NCI-H1436 (cell line): Measurements from ENCODE around the gene AUH.
"Not testable (repeated sequence)": the region's sequence is repeated elsewhere in the genome, so short reads cannot be mapped to it uniquely, and the experiment has no call there.

ENCODE experiments used
- DNase-seq: peaks from one replicate; lab custom pipeline; 2025; lab: John Stamatoyannopoulos, UW

AUH gene

DNA sequence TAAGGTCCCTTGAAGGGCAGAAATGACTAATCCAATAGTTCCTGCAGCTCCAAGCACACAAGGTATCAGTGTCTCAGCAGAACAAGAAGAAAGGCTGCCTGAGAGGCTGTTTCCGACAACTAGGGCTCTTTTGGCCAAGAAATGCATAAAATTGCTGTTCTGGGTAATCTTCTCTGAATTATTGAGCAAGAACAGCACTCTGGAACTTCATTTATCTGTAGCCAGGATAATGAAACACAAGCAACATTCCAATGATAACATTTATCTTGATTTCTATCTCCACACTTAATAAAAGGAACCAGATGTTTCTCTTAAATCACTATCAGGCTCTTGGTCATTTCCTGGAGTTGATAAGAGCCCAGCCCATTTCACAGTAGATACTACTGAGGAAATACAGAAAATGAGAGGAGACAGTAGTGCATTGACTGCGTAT lies 17.0 kb upstream of the AUH start:
- DNase-seq = no peak

DNA sequence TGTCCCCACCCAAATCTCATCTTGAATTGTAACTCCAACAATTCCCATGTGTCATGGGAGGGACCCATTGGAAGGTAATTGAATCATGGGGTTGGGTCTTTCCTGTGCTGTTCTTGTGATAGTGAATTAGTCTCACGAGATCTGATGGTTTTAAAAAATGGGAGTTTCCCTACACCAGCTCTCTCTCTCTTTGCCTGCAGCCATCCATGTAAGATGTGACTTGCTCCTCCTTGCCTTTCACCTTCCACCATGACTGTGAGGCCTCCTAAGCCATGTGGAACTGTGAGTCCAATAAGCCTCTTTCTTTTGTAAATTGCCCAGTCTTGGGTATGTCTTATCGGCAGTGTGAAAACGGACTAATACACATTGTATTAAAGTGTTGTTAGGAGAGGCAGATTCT lies 16.3 kb upstream of the AUH start:
- DNase-seq = not testable (repeated sequence)

DNA sequence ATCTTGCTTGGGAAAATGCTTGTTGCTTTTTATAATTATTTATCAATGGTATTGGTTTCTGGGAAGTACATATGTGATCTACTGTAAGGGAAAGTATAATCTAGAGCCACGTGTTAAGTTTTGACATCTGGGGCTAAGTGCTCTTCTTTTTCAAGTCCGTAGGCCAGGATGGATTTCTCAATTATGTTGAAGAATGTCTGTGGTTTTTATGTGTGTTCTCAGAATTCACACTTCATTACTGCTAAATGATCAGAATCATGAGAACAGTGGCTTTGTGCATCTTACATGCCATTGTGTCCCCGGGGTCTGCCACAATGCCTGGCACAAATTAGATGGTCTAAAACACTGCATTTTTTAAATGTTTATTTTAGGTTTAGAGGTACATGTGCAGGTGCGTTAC lies 14.5 kb upstream of the AUH start:
- DNase-seq = no peak

DNA sequence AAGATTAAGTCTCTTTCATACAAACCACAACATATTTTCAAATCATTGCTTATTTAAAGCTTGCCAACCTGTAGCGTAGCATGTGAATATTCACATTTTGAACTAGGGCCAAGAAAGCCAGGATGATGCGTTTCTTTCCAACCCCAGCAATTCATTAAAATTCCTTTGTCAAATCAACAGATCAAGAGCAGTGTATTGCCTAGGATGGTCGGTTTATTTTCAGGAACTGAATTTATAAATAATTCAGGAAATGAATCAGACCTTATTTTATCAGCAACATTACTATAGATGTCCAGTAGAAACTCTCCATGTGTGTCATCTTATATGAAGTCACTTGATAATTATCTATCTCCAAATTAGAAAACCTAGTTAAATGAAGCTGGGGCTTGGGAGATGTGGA lies 13.2 kb upstream of the AUH start:
- DNase-seq = no peak

DNA sequence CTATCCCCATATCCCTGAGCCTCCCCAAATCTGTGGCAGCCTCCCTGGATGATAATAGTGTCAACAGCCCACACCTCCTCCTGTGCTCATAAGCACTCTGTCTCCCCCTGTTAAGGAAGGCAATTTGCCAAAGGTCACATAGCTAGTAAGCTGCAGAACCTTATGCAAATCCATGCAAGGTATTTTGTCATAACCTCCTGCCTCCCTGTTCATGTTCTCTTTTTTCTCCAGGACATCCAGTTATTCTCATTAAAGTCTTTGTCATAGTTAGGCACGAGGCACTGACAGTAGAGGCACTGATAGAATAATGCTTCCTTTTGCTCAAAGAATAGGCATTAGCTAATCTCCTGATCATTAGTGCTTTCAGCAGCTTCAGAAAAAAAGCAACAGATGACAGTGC lies 10.2 kb upstream of the AUH start:
- no peak for DNase-seq

DNA sequence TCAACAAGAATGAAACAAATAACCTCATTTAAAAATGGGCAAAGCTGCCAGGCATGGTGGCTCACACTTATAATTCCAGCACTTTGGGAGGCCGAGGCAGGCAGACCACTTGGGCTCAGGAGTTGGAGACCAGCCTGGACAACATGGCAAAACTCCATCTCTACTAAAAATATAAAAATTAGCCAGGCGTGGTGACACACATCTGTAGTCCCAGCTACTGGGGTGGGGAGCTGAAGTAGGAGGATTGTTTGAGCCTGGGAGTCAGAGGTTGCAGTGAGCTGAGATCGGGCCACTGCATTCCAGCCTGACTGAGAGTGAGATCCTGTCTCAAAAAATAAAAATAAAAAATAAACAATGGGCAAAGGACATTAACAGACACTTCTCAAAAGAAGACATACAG lies 8.3 kb upstream of the AUH start:
- not testable (repeated sequence) for DNase-seq

DNA sequence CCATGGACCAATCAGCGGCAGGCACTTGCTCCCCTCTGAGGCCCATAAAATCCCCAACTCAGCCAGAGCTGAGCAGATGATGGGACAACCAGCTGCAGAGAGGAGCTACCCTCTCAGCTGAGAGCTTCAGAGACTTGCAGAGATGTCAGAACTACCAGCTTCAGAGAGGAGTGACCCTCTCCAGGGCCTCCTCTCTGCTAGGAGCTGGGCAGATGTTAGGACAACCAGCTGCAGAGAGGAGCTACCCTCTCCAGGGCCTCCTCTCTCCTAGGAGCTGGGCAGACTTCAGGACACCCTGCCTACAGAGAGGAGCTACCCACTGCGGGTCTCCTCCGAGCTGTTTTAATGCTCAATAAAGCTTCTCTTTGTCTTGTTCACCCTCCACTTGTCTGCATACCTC lies 3.0 kb upstream of the AUH start:
- no peak for DNase-seq

DNA sequence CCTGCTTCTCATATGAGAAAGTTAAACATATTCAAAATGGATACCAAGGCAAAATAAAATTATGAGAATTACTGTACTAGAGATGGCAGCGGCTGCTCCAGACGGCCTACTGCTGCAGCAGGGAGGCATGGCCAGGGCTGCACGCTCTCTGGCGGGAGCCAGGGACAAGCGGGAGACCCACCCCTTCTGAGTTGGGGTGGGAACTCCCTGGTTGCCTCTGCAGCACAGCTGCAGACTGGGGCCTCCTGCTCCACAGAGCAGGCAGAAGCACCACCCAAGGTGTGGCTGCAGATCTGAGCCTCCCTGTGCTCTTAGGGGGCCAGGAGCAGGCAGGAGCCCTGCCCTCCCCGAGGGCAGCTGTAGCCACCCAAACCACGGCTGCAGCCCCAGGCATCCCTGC lies 2.3 kb upstream of the AUH start:
- no peak for DNase-seq

DNA sequence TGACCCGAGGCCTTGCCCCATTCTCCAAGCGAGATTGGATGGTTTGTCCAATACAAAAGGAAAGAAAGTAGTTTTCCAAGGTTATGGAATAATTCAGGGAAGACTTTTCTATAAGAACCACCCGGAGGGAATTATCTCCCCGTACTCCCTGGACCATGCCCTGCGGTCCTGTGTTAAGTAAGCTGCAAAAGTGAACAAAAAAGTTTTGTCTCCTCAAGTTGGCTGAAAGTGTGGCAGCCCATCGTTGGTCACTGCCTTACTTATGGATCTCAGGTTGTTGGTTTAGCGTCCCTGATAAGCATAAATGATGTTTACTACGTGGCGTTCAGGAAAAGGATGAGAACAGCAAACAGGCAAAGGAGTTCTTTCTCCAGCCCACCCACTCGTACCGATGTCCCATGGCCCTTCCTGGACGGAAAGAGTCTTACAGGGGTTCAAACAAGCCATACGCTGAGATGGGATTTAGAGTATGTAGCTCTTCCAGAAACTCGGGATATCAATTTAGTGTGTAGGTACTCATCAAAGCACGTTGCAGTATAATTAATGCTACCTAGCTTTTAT lies 413 bp upstream of the AUH start:
- DNase-seq = no peak

DNA sequence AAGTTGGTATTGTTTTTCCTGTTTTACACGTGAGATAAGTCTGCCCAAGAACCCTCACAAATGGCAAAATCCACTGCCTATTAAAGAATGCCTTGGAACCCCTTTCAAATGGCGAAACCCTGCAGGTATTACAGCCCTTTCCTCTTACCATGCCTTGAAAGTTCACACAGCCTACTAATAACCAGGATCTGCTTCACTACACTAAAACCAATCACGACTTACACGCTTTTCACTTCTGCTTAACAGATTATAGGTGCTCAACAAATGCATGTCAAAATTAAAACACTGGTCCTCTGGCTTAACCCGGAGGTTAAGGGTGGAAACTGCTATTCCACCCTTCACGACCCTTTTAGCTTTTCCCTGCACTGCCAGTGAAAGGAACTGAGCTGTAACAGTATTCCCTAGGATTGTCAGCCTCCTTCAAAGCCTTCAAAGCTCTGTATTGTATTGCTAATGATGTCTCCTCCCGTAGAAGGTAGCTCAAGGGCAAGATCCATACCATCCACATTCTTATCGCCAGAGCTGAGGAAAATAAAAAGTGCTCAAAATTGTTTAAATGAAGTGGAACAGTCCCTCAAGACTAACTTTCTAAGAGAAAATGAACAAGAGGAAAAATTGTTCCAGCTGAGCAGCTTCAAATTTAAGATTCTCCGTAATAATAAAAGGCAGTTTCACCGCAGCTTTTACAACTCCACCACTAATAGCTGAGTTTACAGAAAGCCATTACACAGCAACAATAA lies 997 bp downstream of the AUH start:
- no peak for DNase-seq

DNA sequence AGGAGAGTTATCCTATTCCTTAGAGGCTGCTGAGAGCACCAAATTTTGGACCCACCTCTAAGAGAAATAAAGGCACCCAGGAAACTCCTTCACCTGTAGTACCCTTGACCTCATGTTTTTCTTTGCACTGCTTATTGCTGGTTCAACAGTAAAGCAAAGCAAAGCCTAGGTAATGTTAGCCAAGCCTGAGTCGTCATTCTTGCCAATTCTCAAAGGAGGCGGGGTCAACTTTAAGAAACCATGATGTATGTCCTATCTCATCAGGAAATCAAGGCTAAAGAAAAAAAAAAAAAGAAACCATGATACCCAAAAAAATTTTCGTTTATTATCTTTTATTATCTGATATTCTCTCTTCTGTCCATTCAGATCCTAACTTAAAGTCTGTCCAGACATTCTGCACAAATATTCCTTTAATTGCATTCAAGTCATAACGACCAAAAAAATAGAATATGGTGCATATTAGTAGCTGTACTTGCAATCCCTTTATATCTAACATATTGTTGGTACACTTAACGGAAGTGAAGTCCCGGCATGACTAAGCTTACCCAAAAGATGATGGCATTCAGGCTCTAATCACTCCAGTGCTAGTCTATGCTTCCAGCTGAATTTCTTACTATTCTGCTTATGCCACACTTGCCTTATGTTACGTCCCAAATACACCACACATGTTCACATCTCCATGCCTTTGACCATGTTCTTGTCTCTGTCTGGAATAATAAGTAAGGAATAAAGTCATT lies 1.8 kb downstream of the AUH start:
- no peak for DNase-seq

DNA sequence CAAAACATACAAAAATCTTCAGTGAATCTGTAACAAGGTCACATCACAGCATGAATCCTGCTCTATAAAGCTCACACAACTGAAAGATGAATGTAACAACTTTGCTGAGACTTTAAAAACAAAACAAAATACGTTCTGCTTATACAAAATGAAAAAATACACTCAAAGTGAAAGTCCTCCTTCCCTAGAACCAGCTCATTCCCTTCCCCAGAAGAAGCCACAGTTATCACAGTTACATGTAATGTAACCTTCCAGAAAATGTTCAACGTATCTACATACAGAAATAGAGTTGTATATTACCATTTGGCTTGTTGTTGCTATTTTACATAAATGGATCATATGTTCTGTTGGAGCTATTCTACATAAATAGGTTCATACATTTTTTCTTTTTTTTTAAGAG lies 2.6 kb downstream of the AUH start:
- DNase-seq = no peak

DNA sequence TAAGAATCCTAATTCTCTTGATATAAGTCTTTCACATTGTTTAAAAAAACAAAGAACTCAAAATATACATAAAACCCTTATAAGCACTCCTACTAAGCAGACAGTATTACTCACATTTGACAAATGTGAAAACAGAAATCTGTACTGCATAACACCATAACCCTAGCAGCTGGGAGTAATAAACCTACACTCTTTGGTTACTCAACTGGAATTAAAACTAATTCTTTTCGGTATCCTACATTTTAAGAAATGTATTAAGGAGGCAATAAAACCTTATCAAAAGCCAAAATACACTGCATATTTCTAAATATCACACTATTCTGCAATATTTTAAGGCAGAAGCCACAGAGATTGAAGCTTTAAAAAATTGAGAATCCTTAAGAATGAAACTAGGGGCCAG lies 6.8 kb downstream of the AUH start:
- DNase-seq = no peak

DNA sequence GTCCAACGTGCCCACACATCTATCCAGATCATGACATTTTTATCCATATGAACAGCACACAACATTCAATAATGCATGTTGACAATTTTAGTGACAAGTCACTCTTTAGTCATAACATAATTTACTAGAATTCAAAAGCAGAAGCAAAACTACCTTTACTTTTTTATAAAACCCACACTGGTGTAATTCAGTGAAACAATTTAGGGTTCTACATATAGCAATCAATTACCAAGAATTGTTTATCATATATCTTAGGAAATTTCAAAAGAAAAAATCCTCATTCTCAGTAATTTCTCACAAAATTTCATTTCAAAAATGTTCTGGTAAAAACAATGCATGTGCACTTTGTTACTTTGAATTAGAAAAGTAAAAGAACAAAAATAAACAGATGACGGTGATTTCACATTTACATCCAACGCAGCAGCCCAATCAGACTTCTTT lies 12.6 kb downstream of the AUH start:
- no peak for DNase-seq

DNA sequence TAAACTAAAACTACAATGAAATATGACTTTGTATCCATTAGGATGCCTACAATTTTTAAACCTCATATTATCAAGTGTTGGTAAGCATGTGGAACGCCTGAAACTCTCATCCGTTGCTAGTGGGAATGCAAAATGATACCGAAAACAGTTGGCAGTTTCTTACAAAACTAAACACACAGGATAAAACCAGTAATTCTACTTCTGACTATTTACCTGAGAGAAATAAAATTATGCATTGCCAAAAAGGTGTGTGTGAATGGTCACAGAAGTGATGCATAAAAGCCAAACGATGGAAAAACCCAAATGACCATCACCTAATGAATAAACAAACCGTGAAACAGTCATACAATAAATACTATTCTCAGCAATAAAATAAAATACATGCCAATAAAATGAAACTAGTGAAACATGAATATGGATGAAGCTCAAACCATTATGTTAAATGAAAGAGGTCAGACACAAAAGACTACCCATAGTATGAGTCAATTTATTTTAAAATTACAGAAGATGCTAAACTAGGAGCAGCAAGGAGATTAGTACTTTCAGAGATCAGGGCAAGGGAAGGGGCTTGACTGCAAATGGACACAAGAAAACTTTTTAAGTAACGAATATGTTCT lies 13.4 kb downstream of the AUH start:
- DNase-seq = no peak

DNA sequence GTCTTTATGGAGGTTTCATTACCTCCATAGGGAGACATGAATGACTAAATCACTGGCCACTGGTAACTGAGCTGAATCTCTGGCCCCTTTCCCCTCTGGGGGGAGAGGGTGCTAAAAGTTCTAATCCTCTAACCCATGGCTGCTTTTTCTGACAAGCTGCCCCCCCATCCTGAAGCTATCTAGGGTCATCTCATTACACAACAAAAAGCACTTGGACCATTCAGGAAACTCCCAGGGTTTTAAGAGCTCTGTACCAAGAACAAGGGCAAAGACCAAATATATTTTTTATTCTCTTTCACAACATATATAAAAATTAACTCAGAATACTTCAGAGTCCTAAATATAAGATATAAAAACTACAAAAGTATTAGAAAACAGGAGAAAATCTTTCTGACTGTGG lies 14.3 kb downstream of the AUH start:
- no peak for DNase-seq

DNA sequence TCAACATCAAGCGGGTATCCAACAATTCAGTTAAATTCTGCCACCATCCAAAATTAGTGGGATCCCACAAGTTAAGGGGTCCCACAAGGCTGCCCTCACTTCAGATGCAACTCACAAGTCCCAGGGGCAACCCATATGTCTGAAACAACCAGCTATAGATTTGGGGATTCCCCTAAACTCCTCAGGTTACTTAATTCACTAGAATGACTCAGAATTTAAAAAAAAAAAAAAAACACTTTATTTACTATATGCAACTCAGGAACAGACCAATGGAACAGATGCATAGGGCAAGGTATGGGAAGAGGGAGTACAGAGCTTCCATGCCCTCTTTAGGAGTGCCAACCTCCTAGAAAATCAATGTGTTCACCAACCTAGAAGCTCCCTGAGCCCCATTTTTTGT lies 15.1 kb downstream of the AUH start:
- no peak for DNase-seq

DNA sequence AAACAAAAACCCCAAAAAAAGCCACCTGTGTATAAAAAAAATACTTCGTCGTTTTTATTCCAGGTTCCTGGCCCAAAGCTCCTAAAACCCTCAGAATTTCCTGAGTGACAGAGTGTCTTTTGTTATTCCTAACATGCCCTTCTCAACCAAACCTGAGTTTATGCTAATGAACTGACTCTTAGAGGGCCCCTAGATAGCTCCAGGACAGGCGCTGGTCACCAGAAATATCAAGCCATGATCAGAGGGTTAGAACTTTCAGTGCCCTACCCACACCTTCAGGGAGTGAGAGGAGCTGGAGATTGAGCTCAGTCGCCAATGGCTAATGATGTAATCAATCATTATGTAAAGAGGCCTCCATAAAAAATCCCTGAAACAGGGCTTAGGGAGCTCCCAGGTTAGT lies 15.7 kb downstream of the AUH start:
- no peak for DNase-seq

DNA sequence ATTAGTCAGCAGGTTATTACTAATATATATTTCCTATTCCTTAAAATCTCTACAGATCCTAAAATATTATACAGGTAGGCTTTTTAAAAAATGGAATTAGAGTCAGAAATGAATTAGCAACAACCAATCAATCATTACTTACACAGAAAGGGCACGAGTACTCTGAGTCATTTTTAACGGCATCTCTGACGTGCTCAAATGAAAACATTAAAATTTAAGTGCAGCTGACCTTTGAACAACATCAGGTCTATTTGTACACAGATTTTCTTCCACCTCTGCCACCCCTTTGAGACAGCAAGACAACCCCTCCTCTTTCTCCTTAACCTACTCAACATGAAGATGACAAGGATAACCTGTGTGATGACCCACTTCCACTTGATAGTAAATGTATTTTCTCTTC lies 19.1 kb downstream of the AUH start:
- no peak for DNase-seq

DNA sequence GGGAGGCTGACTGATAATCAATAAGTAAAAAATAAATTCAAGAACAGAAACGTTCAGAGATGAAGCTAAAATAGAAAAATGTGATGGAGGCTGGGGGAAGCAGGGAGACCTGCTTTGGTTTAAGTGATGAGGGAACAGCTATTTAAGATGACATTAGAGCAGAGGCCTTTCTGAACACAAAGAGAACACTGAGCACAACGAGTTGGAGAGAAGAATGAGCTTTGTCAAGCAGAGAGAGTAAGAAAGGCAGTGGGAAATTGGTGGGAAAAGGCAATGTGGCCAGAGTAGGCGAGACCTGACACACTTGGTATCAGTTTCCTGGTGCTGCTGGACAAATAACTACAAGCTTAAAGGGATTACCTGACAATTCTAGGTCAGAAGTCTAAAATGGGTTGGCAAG lies 20.0 kb downstream of the AUH start:
- DNase-seq = no peak

DNA sequence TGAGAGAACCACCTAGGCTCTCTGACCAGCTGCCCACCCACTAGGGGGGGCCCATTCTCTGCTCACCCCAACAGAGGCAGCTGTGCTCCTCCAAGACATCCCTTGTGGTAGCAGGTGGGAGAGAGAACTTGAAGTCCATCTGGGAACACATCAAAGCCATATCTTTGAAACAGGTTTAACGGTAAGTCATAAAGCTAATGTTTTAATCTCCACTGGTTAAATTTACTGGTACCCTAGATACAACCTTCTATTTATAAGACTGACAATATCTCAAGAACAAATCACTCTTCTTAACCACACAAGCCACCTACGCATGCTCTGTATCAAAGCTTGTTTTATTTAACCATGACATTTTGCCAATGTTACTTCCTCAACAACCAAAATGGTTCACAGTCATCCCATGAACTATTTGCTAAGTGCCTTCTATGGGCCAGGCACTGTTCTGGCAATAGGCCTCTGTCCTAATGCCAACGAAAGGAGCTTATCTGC lies 20.4 kb downstream of the AUH start:
- no peak for DNase-seq

DNA sequence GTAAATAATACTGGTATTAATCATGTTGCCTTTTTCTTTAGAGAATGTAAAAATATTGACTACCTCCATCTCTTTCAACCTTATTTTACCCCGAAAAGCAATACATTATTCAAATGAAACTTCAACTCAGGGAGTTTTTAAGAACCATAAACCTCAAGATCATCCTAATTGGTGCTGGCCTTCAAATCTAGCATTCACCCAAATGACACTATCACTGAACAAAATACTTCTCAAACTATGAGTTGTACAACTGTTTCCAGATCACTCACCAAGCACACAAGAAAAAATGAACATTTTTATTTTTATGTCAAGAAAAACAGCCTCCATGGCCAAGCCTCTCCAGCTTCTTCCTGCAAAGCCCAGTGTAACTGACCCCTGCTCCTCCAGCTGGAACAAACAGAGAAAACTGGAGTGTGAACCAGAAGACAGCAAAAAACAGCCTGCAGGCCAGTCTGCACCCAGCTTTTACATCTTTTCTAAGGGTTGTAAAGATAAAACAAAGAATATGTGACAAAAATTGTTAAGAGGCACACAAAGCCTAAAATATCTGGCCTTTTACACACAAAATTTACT lies 21.2 kb downstream of the AUH start:
- DNase-seq = no peak

DNA sequence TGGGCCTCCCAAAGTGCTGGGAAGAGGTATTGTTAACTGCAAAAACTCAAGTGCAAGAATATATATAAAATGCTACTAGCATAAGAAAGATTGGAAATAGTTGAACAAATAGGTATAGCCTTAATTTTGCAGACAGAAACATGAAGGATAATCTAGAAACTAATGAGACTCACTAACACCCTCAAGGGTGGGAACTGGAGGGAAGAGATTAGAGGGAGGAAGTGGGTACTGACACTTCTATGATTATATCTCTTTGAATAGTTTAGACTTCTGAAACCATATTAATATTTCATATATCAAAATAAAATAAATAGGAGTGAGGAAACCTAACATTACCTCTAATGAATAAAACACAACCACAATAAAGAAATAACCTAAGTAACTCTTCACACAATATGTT lies 23.0 kb downstream of the AUH start:
- no peak for DNase-seq
